NCI-H1417 (cell line): Measurements from ENCODE around the gene OR2T35.

ENCODE experiments used
- DNase-seq, 3 experiments: peaks; one replicate each; lab custom pipeline; 2025; lab: John Stamatoyannopoulos, UW

Gene OR2T35

DNA sequence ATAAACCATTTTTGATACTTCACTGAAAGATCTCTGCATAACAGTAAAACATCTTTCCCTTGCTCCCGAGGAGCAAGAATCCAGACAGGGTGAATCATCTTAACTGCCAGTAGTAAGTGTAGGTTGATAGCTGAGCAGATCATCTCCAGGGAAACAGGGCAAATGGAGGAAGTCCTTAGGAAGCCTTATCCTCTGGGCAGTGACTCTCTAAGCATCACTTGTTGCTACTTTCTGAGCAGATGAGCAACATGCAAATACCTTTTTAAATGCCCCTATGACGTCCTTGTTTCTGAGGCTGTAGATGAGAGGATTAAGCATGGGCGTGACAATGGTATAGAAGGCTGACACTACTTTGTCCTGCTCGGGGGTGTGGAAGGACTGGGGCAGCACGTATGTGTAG is 19.1 kb downstream of the OR2T35 start:
- DNase-seq: no peak

DNA sequence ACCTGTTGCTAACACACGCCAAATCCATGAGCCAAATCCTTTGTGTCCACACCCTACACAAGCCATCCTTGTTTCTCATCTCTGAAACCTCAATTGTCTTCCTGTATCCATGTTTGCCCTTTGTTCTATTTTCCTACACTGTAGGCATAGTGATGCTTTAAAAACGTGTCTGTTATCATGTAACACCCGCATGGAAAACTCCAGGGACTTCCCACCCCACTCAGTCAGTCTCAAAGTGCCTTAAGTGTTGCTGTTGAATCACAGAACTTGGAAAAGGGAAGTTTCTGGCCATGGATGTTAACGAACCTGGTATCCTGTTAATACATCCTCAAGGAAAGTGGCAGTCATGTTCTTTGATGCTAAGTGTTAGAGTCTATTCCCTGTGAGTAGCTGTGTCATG is 19.9 kb downstream of the OR2T35 start:
- no peak for DNase-seq

DNA sequence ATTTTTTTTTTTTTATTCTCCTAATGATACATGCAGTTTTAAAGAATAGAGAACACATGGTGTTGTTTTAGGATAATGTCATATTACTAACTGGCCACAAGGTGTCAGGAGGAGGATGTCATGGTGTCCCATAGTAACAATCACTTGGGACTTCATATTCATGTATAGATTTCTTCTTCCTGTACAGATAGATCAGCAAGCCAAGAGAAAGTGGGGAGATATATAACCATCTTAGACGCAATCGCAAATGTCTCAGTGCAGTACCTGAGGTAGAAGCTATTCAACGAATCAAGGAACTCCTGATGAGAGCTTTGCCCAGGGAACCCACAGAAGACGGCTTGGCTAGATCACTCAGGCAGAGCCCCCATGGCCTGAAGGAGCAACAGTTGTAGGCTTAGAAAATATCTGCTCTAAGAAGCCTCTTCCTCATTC is 22.5 kb downstream of the OR2T35 start:
- peak in 1 of 3 experiments; percentile 47 for DNase-seq

DNA sequence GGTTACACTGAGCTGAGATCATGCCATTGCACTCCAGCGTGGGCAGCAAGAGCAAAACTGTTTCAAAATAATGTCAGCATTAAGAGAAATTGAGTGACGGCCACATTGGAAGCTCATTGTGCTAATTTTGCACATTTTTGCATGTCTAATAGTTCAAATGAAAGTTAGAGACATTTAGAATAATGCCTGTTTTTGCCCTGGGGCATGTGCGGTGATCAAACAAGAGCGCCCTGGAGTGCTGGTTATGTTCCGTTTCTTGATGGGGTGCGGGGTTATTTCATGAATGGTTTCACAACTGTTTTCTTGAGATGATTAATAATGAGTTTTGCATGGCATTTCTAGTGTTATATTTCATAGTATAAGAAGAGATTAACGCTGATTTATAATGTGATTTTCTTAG is 23.3 kb downstream of the OR2T35 start:
- no peak for DNase-seq

DNA sequence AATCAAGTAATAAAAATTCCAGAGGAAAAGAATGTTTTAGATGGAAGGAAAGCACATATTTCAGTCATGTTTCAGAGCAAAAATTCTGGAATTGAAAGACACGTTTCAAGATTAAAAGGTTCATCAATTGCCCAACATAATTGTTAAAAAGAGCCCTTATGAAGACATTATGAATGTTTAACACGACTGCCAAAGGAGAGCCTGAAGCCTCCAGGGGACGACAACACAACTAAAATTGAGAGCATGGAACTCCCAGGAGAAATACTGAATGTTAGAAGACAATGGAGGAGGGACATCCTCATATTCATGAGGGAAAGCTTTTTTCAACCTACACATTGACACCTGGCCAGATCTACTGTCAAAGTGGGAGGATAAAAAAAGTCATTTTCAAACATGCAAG is 26.2 kb downstream of the OR2T35 start:
- DNase-seq: peak in 2 of 3 experiments; percentile 26 to 69

DNA sequence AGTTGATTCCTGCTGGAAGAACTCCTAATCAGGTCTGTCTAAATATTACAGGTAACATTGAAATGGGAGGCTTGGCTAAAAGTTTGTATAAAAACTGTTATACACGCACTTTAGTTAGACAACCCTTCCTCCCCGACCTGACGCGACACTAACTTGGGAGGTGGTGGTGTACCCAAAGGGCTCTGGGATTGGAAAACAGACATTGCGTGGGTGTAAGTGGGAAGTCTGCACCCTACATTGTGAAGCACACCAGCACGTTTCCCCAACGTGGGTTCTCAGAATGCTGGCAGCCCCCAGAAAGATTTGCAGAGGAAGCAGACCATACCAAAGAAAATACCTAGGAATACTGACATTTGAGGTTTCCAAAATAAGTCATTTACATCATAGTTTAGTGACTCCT is 27.0 kb downstream of the OR2T35 start:
- DNase-seq: no peak

DNA sequence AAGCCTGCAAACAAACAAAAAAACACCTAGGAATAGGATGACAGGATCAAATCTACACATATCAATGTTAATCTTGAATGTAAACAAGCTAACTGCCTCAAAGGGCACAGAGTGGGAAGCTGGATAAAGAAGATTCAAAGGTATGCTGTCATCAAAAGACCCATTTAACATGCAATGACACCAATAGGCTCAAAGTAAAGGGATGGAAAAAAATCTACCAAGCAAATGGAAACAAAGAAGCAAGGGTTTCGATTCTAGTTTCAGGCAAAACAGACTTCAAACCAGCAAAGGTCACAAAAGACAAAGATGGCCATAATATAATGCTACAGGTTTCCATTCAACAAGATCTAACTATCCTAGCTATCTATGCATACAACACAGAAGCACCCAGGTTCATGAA is 31.3 kb downstream of the OR2T35 start:
- DNase-seq: no peak

DNA sequence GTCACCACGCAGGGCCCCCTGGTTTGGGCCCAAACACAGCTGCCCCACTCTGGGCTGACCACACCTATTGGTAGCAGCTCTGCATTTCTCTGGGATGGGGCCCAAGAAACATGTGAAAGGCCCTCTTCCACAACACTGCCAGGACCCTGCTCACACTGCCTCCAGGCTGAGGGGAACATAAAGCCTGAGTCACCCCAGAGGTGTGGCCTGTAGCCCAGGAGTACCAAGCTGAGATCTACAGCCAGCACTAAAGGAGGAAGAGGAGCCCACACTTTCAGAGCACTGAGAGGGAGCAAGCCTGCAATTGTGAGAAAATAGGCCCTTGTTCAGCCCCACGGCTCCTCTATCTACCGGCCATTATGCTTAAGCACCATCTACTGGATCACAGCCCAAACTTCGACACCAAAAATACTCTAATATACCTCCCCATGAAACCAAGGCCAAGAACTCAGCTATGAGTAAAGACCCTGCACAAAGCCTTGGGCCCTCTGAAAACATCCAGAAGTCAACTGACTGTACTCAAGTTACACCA is 33.1 kb downstream of the OR2T35 start:
- DNase-seq: no peak

DNA sequence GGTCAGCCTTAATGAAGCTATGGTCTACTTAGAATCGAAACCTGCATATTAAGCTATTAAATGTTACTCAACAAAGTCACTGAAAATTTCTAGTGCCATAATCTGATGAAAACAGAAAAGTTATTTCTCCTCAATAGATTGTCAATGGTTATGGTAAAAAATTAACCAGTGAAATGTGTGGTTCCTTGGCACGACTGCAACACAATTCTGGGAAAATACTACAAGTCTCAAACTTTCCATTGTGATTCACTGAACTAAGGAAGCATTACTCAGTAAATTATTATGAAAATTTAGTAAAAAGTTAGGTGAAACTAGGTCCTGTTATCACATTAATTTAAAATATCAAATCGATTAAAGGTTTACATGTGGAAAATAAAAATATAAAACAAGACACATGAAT is 34.8 kb downstream of the OR2T35 start:
- DNase-seq: no peak

DNA sequence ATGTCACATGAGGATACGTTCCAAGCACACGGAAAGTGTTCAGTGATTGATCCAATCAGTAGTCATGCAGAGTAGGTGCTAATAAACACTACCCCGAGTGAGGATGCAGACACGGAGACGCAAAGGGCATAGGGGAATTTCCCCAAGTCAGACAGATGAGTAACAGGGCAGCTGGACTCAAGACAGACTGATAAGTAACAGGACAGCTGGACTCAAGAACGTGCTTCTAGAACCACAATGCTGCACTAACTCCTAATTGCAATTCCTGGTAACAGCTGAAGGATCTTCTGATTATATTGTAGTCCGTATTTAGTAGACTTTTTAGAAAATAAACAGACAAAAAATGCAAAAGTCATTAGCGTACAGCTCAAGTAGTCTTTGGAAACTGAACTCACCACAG is 45.7 kb downstream of the OR2T35 start:
- no peak for DNase-seq

DNA sequence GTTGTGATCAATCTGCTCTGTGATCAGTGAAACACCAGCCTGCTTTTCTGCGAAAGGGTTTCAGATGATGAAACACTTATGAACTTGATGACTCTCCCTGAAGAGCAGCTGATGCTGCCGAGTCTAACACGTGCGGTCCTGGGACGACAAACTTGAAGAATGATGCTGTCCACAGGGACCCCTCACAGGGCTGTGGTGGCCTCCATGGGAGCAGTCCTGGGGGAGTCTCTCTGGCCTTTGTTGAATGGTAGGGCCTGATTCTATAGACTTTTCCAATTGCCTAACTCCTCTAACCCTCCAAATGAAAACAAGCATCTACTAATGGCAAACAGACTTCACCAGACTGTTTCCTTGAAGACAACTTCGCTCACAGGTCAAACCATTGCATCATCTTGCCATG is 47.5 kb downstream of the OR2T35 start, which contains the start of gene OR2T10:
OR2T10 (minus strand) TSS at position 112 of the 400 bp plus-strand sequence. CDS start 3,932 bp downstream, outside the sequence.
- DNase-seq: no peak

DNA sequence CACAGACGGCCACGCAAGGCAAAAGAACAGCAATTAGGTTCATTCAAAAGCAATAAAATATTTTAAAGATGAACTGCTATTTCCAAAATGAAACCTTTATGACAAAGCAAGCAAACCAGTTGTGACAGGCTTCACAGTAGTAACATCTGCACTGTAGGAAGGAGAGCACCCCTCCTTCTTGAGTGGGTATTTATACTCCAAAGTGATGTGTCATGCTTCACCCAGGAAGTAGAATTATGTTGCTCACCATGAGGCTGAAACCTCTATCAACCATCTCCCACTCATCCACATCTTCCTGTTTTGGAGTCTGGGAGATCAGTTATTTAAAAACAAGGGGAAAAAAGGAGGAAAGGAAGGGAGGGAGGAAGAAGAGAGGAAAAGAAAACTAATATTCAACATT is 48.5 kb downstream of the OR2T35 start:
- no peak for DNase-seq

DNA sequence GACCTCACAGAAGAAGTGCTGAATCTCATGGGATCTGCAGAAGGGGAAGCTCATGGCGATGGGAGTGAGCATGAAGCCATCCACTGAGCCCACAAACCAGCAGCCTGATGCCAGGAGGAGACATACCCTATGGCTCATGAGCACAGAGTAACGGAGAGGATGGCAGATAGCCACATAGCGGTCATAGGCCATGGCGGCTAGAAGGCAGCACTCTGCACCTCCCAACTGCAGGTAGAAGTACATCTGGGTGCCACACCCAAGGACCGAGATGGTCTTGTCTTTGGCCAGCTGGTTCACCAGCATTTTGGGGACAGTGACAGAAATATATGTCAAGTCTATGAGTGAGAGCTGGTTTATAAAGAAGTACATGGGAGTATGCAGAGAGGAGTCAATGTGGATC is 51.9 kb downstream of the OR2T35 start:
- DNase-seq: no peak

DNA sequence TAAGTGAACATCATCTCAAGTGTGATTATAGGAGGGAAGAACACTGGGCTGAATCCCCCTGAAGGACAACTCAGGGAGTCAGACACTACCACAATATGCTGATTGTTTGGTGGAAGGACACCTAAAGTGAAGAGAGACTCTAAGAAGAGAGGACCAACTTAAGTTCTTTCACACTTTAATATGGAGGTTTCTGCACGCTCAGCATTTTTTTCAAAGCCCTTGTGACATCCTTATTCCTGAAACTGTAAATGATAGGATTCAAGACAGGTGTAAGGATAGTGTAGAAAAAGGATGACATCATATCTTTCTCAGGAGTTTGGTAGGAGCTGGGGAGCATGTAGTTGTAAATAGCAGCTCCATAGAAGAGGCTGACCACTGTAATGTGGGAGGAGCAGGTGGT is 52.4 kb downstream of the OR2T35 start:
- DNase-seq: no peak

DNA sequence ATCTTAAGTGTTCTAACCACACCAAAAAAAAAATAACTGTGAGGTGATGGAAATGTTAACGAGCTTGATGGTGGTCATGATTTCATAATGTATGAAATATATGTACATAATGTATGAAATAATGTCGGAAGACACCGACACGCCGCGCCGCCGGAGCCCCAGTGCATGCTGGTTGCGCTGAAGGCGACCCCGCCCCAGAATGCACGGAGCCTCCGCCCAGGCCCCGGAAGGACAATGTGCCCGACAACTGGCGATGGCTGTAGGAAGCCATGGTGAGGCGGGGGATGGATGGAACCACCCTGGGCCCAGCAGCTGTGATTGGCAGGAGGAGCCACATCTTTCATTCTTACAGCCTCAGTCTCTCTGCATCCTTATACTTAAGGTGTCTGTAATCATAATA is 55.0 kb downstream of the OR2T35 start:
- DNase-seq: no peak

DNA sequence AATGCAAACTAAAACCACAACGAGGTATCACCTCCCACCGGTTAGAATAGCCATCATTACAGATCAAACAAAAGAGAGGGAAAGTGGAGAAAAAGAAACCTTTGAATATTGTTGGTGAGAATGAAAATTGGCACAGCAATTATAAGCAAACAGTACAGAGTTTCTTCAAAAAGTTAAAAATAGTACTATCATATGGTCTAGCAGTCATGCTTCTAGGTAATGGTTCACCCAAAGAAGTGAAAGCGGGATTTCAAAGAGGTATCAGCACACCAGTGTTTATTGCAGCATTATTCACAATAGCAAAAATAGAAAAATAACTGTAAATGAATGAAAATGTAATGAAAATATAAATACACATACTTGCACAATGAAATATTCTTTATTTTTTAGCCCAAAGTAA is 55.7 kb downstream of the OR2T35 start:
- DNase-seq: no peak
